ENCODE measurements around the gene SACS. TPM values are rescaled to one million over a fixed set of nuclear protein-coding genes. Genes with fewer than 3 reads are reported as not detected.

The SACS gene
- total and polyA plus RNA-seq, 5 donors from 2014 or later, result 5.2 to 23.4 (median 6.8) TPM

GRCh38 chr13:23348262-23349127, 85.0 kb downstream of the SACS start:
- Histone ChIP-seq H3K27me3 (ENCODE audit: control insufficient read depth, insufficient read depth, low read length) (no peaks in the 10 kb centered on the region), H3K36me3 (ENCODE audit: control insufficient read depth, insufficient read depth, low read length) (peaks cover 68% of the 10 kb centered on the region), H3K4me1 (ENCODE audit: control insufficient read depth, insufficient read depth, low read length, poor library complexity, severe bottlenecking) (no peaks in the 10 kb centered on the region), H3K9me3 (ENCODE audit: control insufficient read depth in 2 of 2, low read length in 2 of 2) (no peaks in the 10 kb centered on the region), H3K4me3 (ENCODE audit: low read depth, low read length) (no peak overlapping the region), H3K27ac (ENCODE audit: insufficient read depth, low read length, poor library complexity, severe bottlenecking) (no peak overlapping the region)
- Mint-ChIP-seq H3K4me1 (peaks cover 5 to 31% (median 11%) of the 10 kb centered on the region in 4 donors), H3K4me3 (no peak overlapping the region), H3K36me3 (peaks cover 90% of the 10 kb centered on the region), H3K27me3 (no peaks in the 10 kb centered on the region), H3K27ac (peak overlapping the region in 2 of 3 donors; percentile 3 to 64), H3K9me3 (peaks cover 0 to 8% (median 3%) of the 10 kb centered on the region in 7 donors)
- DNase-seq, result no peak
- no peak for ATAC-seq (ENCODE audit: low read depth in 2 of 2)

- Histone ChIP-seq H3K36me3 (ENCODE audit: control insufficient read depth, insufficient read depth, low read length) (peaks cover 64% of the 10 kb centered on the region), H3K27ac (ENCODE audit: insufficient read depth, low read length, poor library complexity, severe bottlenecking) (no peak overlapping the region), H3K4me1 (ENCODE audit: control insufficient read depth, insufficient read depth, low read length, poor library complexity, severe bottlenecking) (no peaks in the 10 kb centered on the region), H3K9me3 (ENCODE audit: control insufficient read depth in 2 of 2, low read length in 2 of 2) (no peaks in the 10 kb centered on the region), H3K27me3 (ENCODE audit: control insufficient read depth, insufficient read depth, low read length) (no peaks in the 10 kb centered on the region), H3K4me3 (ENCODE audit: low read depth, low read length) (no peak overlapping the region)
- no peak for ATAC-seq (ENCODE audit: low read depth in 2 of 2)
- Mint-ChIP-seq H3K4me3 (no peak overlapping the region), H3K36me3 (peaks cover 90% of the 10 kb centered on the region), H3K27ac (peak overlapping the region in 1 of 3 donors; percentile 50), H3K4me1 (peaks cover under 1 to 27% (median 11%) of the 10 kb centered on the region in 4 donors), H3K9me3 (peaks cover 0 to 8% (median 3%) of the 10 kb centered on the region in 7 donors), H3K27me3 (no peaks in the 10 kb centered on the region)
- no peak for DNase-seq
These were observed 85.9 kb downstream of the SACS start for GRCh38 chr13:23347601-23348000.

GRCh38 chr13:23344931-23345595, 88.4 kb downstream of the SACS start:
- peaks cover 2 to 13% (median 5%) of the 10 kb centered on the region in 7 donors for H3K9me3 Mint-ChIP-seq
- no peaks in the 10 kb centered on the region for H3K9me3 ChIP-seq (ENCODE audit: control insufficient read depth in 2 of 2, low read length in 2 of 2)
- peaks cover 0 to 15% (median 8%) of the 10 kb centered on the region in 4 donors for H3K4me1 Mint-ChIP-seq
- no peak overlapping the region for H3K4me3 Mint-ChIP-seq
- DNase-seq (no peak), ATAC-seq (ENCODE audit: low read depth in 2 of 2) (no peak)
- no peak overlapping the region for H3K27ac Mint-ChIP-seq
- H3K36me3 ChIP-seq (ENCODE audit: control insufficient read depth, insufficient read depth, low read length), result peaks cover 60% of the 10 kb centered on the region
- no peak overlapping the region for H3K4me3 ChIP-seq (ENCODE audit: low read depth, low read length)
- H3K4me1 ChIP-seq (ENCODE audit: control insufficient read depth, insufficient read depth, low read length, poor library complexity, severe bottlenecking), result no peaks in the 10 kb centered on the region
- no peaks in the 10 kb centered on the region for H3K27me3 ChIP-seq (ENCODE audit: control insufficient read depth, insufficient read depth, low read length)
- H3K36me3 Mint-ChIP-seq, result peaks cover 86% of the 10 kb centered on the region
- H3K27me3 Mint-ChIP-seq, result no peaks in the 10 kb centered on the region
- no peak overlapping the region for H3K27ac ChIP-seq (ENCODE audit: insufficient read depth, low read length, poor library complexity, severe bottlenecking)

GRCh38 chr13:23339225-23339624, 94.3 kb downstream of the SACS start:
- Histone ChIP-seq H3K27me3 (ENCODE audit: control insufficient read depth, insufficient read depth, low read length) (no peaks in the 10 kb centered on the region), H3K27ac (ENCODE audit: insufficient read depth, low read length, poor library complexity, severe bottlenecking) (no peak overlapping the region), H3K9me3 (ENCODE audit: control insufficient read depth in 2 of 2, low read length in 2 of 2) (peaks cover 32 to 46% of the 10 kb centered on the region in 2 experiments), H3K4me3 (ENCODE audit: low read depth, low read length) (no peak overlapping the region), H3K36me3 (ENCODE audit: control insufficient read depth, insufficient read depth, low read length) (peaks cover 20% of the 10 kb centered on the region), H3K4me1 (ENCODE audit: control insufficient read depth, insufficient read depth, low read length, poor library complexity, severe bottlenecking) (no peaks in the 10 kb centered on the region)
- no peaks in the 10 kb centered on the region for H3K4me1 Mint-ChIP-seq
- H3K4me3 Mint-ChIP-seq, result no peak overlapping the region
- H3K36me3 Mint-ChIP-seq, result peaks cover 45% of the 10 kb centered on the region
- no peak overlapping the region for H3K27ac Mint-ChIP-seq
- peaks cover 0 to 41% (median 10%) of the 10 kb centered on the region in 7 donors for H3K9me3 Mint-ChIP-seq
- ATAC-seq (ENCODE audit: low read depth in 2 of 2) (no peak), DNase-seq (no peak)
- H3K27me3 Mint-ChIP-seq, result no peaks in the 10 kb centered on the region

GRCh38 chr13:23330356-23330755, 103.1 kb downstream of the SACS start:
- peaks cover 13% of the 10 kb centered on the region for H3K36me3 Mint-ChIP-seq
- peaks cover 0 to under 1% (median 0%) of the 10 kb centered on the region in 4 donors for H3K4me1 Mint-ChIP-seq
- H3K27me3 ChIP-seq (ENCODE audit: control insufficient read depth, insufficient read depth, low read length), result no peaks in the 10 kb centered on the region
- no peaks in the 10 kb centered on the region for H3K27me3 Mint-ChIP-seq
- no peaks in the 10 kb centered on the region for H3K36me3 ChIP-seq (ENCODE audit: control insufficient read depth, insufficient read depth, low read length)
- H3K27ac Mint-ChIP-seq, result no peak overlapping the region
- no peak overlapping the region for H3K27ac ChIP-seq (ENCODE audit: insufficient read depth, low read length, poor library complexity, severe bottlenecking)
- H3K4me3 ChIP-seq (ENCODE audit: low read depth, low read length), result no peak overlapping the region
- no peak overlapping the region for H3K4me3 Mint-ChIP-seq
- no peak for ATAC-seq (ENCODE audit: low read depth in 2 of 2)
- DNase-seq, result no peak
- no peaks in the 10 kb centered on the region for H3K4me1 ChIP-seq (ENCODE audit: control insufficient read depth, insufficient read depth, low read length, poor library complexity, severe bottlenecking)
- peaks cover 43 to 45% of the 10 kb centered on the region in 2 experiments for H3K9me3 ChIP-seq (ENCODE audit: control insufficient read depth in 2 of 2, low read length in 2 of 2)
- peaks cover 2 to 57% (median 15%) of the 10 kb centered on the region in 7 donors for H3K9me3 Mint-ChIP-seq

- Histone ChIP-seq H3K27me3 (ENCODE audit: control insufficient read depth, insufficient read depth, low read length) (no peaks in the 10 kb centered on the region), H3K36me3 (ENCODE audit: control insufficient read depth, insufficient read depth, low read length) (no peaks in the 10 kb centered on the region), H3K9me3 (ENCODE audit: control insufficient read depth in 2 of 2, low read length in 2 of 2) (peaks cover 3 to 11% of the 10 kb centered on the region in 2 experiments), H3K27ac (ENCODE audit: insufficient read depth, low read length, poor library complexity, severe bottlenecking) (no peak overlapping the region), H3K4me3 (ENCODE audit: low read depth, low read length) (no peak overlapping the region), H3K4me1 (ENCODE audit: control insufficient read depth, insufficient read depth, low read length, poor library complexity, severe bottlenecking) (peaks cover 8% of the 10 kb centered on the region)
- Mint-ChIP-seq H3K27me3 (peaks cover 10% of the 10 kb centered on the region), H3K27ac (no peak overlapping the region), H3K4me1 (peaks cover 3 to 23% (median 13%) of the 10 kb centered on the region in 4 donors), H3K9me3 (peaks cover 0 to 10% (median 3%) of the 10 kb centered on the region in 7 donors), H3K36me3 (peaks cover 13% of the 10 kb centered on the region), H3K4me3 (no peak overlapping the region)
- DNase-seq (peak in 1 of 3 donors; percentile 35), ATAC-seq (ENCODE audit: low read depth in 2 of 2) (no peak)
These were observed 108.3 kb downstream of the SACS start for GRCh38 chr13:23325191-23325590.

- DNase-seq (no peak), ATAC-seq (ENCODE audit: low read depth in 2 of 2) (no peak)
- H3K4me3 ChIP-seq (ENCODE audit: low read depth, low read length), result no peak overlapping the region
- Mint-ChIP-seq H3K36me3 (peaks cover 8% of the 10 kb centered on the region), H3K9me3 (peaks cover 0 to 4% (median 2%) of the 10 kb centered on the region in 7 donors), H3K27me3 (peaks cover 10% of the 10 kb centered on the region), H3K4me3 (peak overlapping the region in 1 of 4 donors; percentile 29), H3K4me1 (peaks cover 3 to 23% (median 13%) of the 10 kb centered on the region in 4 donors), H3K27ac (no peak overlapping the region)
- no peaks in the 10 kb centered on the region for H3K27me3 ChIP-seq (ENCODE audit: control insufficient read depth, insufficient read depth, low read length)
- H3K27ac ChIP-seq (ENCODE audit: insufficient read depth, low read length, poor library complexity, severe bottlenecking), result no peak overlapping the region
- H3K4me1 ChIP-seq (ENCODE audit: control insufficient read depth, insufficient read depth, low read length, poor library complexity, severe bottlenecking), result peaks cover 8% of the 10 kb centered on the region
- H3K36me3 ChIP-seq (ENCODE audit: control insufficient read depth, insufficient read depth, low read length), result no peaks in the 10 kb centered on the region
- H3K9me3 ChIP-seq (ENCODE audit: control insufficient read depth in 2 of 2, low read length in 2 of 2), result peaks cover 0 to 5% of the 10 kb centered on the region in 2 experiments
These were observed 109.4 kb downstream of the SACS start for GRCh38 chr13:23323946-23324709.
